Activated gamma-delta T cell (primary cell): Measurements from ENCODE around the gene PARD6A.

Experiments used
- DNase-seq: peaks from one replicate; lab custom pipeline; 2025; lab: John Stamatoyannopoulos, UW
- total RNA-seq, 2 donors: gene quantifications; one replicate each; lab custom pipeline; 2026; lab: John Stamatoyannopoulos, UW

Gene PARD6A
- total RNA-seq = 4.9 to 7.9 reads per million in 2 donors

- DNase-seq = peak; percentile 93
Measured at GRCh38 chr16:67660564-67661028, at the start of gene PARD6A. Gene PARD6A (plus strand): TSS chr16:67660960. CDS start chr16:67661039, 79 bp downstream.

GRCh38 chr16:67613808-67614207 is 47.0 kb upstream of the PARD6A start:
- no peak for DNase-seq

GRCh38 chr16:67628216-67628615 is 32.5 kb upstream of the PARD6A start:
- DNase-seq = no peak

- no peak for DNase-seq
Measured at GRCh38 chr16:67632415-67633172, 28.2 kb upstream of the PARD6A start.

GRCh38 chr16:67636713-67637112 is 24.0 kb upstream of the PARD6A start:
- no peak for DNase-seq

- DNase-seq = no peak
Measured at GRCh38 chr16:67637625-67638024, 23.1 kb upstream of the PARD6A start.

- no peak for DNase-seq
Measured at GRCh38 chr16:67641779-67642708, 18.7 kb upstream of the PARD6A start.

- no peak for DNase-seq
Measured at GRCh38 chr16:67644038-67644437, 16.7 kb upstream of the PARD6A start.

GRCh38 chr16:67645397-67646121 is 15.2 kb upstream of the PARD6A start:
- no peak for DNase-seq

- no peak for DNase-seq
Measured at GRCh38 chr16:67647111-67647651, 13.6 kb upstream of the PARD6A start.

GRCh38 chr16:67647681-67648080 is 13.1 kb upstream of the PARD6A start:
- DNase-seq = no peak

GRCh38 chr16:67648088-67648763 is 12.5 kb upstream of the PARD6A start:
- DNase-seq = no peak

- DNase-seq = no peak
Measured at GRCh38 chr16:67648764-67649407, 11.9 kb upstream of the PARD6A start.

GRCh38 chr16:67649494-67649931 is 11.2 kb upstream of the PARD6A start:
- DNase-seq = no peak

- DNase-seq = no peak
Measured at GRCh38 chr16:67650023-67650422, 10.7 kb upstream of the PARD6A start.

- no peak for DNase-seq
Measured at GRCh38 chr16:67651039-67651438, 9.7 kb upstream of the PARD6A start.

GRCh38 chr16:67651847-67652246 is 8.9 kb upstream of the PARD6A start:
- no peak for DNase-seq

- no peak for DNase-seq
Measured at GRCh38 chr16:67652578-67653127, 8.1 kb upstream of the PARD6A start.

- DNase-seq = no peak
Measured at GRCh38 chr16:67653128-67653788, 7.5 kb upstream of the PARD6A start.
